Effector memory CD4-positive, alpha-beta T cell (primary cell): Measurements from ENCODE around the gene PRR22.
"Not testable (repeated sequence)": the region's sequence is repeated elsewhere in the genome, so short reads cannot be mapped to it uniquely, and the experiment has no call there.

ENCODE experiments used
- DNase-seq, 3 donors: peaks; one replicate each; pipeline ENCODE4 v3.0.0-alpha.2; 2020
- H3K27ac ChIP-seq: 2 replicates; pipeline ENCODE4 v1.7.0; 2013; ENCODE audit warnings: mild to moderate bottlenecking, low read length, moderate library complexity; ENCODE audit not compliant: insufficient read depth, poor library complexity, severe bottlenecking
- H3K27me3 ChIP-seq: replicated peaks from 2 replicates; pipeline ENCODE4 v1.7.0; 2013; ENCODE audit warnings: mild to moderate bottlenecking, low read length; ENCODE audit not compliant: insufficient read depth, control insufficient read depth, poor library complexity, severe bottlenecking
- H3K36me3 ChIP-seq: 2 replicates; pipeline ENCODE4 v1.7.0; 2013; ENCODE audit warnings: mild to moderate bottlenecking, low read length, moderate library complexity; ENCODE audit not compliant: control insufficient read depth, insufficient read depth
- H3K4me1 ChIP-seq: 2 replicates; pipeline ENCODE4 v1.7.0; 2013; ENCODE audit warnings: low read length, mild to moderate bottlenecking; ENCODE audit not compliant: control insufficient read depth, insufficient read depth, poor library complexity, severe bottlenecking
- H3K4me3 ChIP-seq: 2 replicates; pipeline ENCODE4 v1.7.0; 2013; ENCODE audit warnings: low read length, low read depth, mild to moderate bottlenecking; ENCODE audit not compliant: insufficient read depth, poor library complexity, severe bottlenecking
- H3K9me3 ChIP-seq: 2 replicates; pipeline ENCODE4 v1.7.0; 2013; ENCODE audit warnings: mild to moderate bottlenecking, low read length, moderate library complexity; ENCODE audit not compliant: control insufficient read depth

Gene PRR22

GRCh38 chr19:5782945-5783919, 1.3 kb downstream of the PRR22 start:
- no peak overlapping the region for H3K27ac ChIP-seq
- H3K4me1 ChIP-seq: no peaks in the 10 kb centered on the region
- H3K4me3 ChIP-seq: no peak overlapping the region
- no peak for DNase-seq
- H3K36me3 ChIP-seq: peaks cover 44% of the 10 kb centered on the region
- H3K27me3 ChIP-seq: no peaks in the 10 kb centered on the region
- no peaks in the 10 kb centered on the region for H3K9me3 ChIP-seq

DNA sequence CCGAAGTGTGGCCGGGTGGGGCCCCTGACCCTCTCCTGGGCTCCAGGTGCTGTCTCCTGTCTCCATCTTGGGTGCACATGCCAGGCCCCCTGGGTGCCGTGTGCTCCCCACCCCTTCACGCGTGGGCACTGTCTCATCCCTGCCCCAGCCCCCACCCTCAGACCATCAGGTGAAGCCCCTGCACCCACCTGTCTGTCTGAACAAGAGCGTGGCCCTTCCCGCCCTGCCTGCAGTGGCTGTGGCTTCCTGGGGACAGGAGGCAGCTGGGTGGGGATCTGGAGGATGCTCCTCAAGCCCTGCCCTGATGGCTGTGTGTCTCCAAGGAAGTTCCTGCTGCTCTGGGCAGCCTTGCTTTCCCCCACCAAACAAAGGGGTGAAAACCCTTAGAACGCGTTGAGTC, 2.2 kb downstream of the PRR22 start:
- no peaks in the 10 kb centered on the region for H3K27me3 ChIP-seq
- peaks cover 34% of the 10 kb centered on the region for H3K36me3 ChIP-seq
- no peaks in the 10 kb centered on the region for H3K4me1 ChIP-seq
- no peak overlapping the region for H3K4me3 ChIP-seq
- DNase-seq: no peak
- H3K27ac ChIP-seq: no peak overlapping the region
- H3K9me3 ChIP-seq: no peaks in the 10 kb centered on the region

- H3K36me3 ChIP-seq: peaks cover 20% of the 10 kb centered on the region
- not testable (repeated sequence) for H3K4me1 ChIP-seq
These were observed 3.6 kb downstream of the PRR22 start for GRCh38 chr19:5780916-5781315.

DNA sequence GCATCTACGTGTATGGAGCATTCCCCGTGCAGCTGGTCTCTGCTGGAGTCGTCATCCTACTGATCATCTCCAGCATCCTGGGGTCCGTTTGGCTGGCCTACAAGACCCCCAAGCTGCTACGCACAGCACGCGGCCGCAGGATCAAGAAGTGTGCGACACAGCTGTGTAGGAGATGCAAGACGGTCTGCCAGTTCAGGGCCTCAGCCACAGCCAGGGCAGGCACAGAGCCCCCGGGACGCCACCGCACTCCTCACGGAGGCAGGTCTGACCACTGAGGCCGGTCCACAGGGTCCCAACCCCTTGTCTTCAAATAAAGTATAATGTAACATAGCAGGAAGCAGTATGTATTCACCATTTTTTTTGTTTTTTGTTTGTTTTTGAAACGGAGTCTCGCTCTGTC, 6.1 kb downstream of the PRR22 start:
- Histone ChIP-seq H3K4me1 (no peaks in the 10 kb centered on the region), H3K9me3 (no peaks in the 10 kb centered on the region), H3K27me3 (no peaks in the 10 kb centered on the region), H3K36me3 (no peaks in the 10 kb centered on the region), H3K4me3 (no peak overlapping the region), H3K27ac (no peak overlapping the region)
- no peak for DNase-seq

More at GRCh38 chr19:5780916-5781315, 3.6 kb downstream of the PRR22 start:
- H3K27me3 ChIP-seq, H3K9me3 ChIP-seq, H3K4me3 ChIP-seq, DNase-seq, H3K27ac ChIP-seq: not testable (repeated sequence)

- no peaks in the 10 kb centered on the region for H3K4me1 ChIP-seq
- no peak for DNase-seq
- H3K27ac ChIP-seq: no peak overlapping the region
- H3K4me3 ChIP-seq: no peak overlapping the region
- no peaks in the 10 kb centered on the region for H3K36me3 ChIP-seq
- no peaks in the 10 kb centered on the region for H3K27me3 ChIP-seq
- no peaks in the 10 kb centered on the region for H3K9me3 ChIP-seq
These were observed 8.8 kb downstream of the PRR22 start for GRCh38 chr19:5775668-5776309.

DNA sequence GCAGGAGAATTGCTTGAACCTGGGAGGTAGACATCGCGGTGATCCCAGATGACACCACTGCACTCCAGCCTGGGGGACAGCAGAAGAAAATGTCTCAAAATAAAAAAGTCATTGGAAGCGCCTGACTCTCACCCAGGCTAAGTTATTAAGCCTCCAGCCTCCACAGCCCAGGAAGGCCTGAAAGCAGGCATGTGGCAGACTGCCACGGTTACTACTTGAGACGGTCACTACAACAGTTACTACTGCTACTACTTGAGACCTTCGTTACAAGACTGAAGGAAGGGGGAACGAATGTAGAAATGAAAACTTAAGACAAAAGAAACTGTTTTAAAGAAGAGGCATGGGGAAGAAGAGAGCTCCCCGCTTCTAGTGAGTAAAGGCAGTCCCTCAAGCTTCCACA, 9.6 kb downstream of the PRR22 start:
- Histone ChIP-seq H3K27ac (no peak overlapping the region), H3K27me3 (no peaks in the 10 kb centered on the region), H3K9me3 (no peaks in the 10 kb centered on the region), H3K4me3 (no peak overlapping the region), H3K36me3 (no peaks in the 10 kb centered on the region), H3K4me1 (no peaks in the 10 kb centered on the region)
- DNase-seq: no peak

DNA sequence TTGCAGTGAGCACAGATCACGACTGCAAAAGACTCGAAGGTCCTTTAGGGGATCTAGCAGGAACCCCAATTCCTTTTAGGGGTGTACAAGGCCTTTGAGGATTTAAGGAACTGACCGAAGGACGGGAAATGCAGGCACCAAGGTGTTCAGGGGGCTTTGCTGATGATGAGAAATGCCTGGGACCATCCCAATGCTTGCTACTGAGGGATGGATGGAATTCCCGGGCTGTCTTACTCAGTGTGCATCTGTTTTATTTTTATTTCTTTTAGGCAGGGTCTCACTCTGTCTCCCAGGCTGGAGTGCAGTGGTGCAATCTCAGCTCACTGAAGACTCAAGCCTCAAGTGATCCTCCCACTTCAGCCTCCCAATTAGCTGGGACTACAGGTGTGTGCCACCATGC, 11.3 kb downstream of the PRR22 start:
- Histone ChIP-seq H3K4me3 (no peak overlapping the region), H3K4me1 (no peaks in the 10 kb centered on the region), H3K36me3 (no peaks in the 10 kb centered on the region), H3K9me3 (no peaks in the 10 kb centered on the region), H3K27ac (no peak overlapping the region), H3K27me3 (no peaks in the 10 kb centered on the region)
- DNase-seq: no peak

- Histone ChIP-seq H3K9me3 (no peaks in the 10 kb centered on the region), H3K4me3 (no peak overlapping the region), H3K36me3 (no peaks in the 10 kb centered on the region), H3K27me3 (no peaks in the 10 kb centered on the region), H3K4me1 (no peaks in the 10 kb centered on the region), H3K27ac (no peak overlapping the region)
- DNase-seq: no peak
These were observed 12.1 kb downstream of the PRR22 start for GRCh38 chr19:5772416-5772815.

DNA sequence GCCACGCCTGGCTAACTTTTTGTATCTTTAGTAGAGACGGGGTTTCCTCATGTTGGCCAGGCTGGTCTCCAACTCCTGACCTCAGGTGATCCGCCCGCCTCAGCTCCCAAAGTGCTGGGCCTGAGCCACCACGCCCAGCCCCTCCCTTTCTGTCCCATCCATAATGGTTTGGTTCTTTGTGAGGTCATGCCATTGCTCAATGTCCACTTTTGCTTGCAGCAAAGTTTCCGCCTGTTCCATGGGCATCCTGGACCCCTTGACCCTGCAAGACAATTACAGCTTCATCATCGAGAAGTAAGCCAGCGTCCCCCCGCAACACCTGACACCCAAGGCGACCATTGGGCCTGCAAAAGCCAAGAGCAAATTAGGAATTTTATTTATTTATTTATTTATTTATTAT, 16.6 kb downstream of the PRR22 start:
- Histone ChIP-seq H3K4me3 (no peak overlapping the region), H3K9me3 (no peaks in the 10 kb centered on the region), H3K36me3 (no peaks in the 10 kb centered on the region), H3K27me3 (no peaks in the 10 kb centered on the region), H3K4me1 (no peaks in the 10 kb centered on the region), H3K27ac (no peak overlapping the region)
- no peak for DNase-seq

GRCh38 chr19:5765220-5765619, 19.3 kb downstream of the PRR22 start:
- Histone ChIP-seq H3K4me1 (no peaks in the 10 kb centered on the region), H3K27ac (no peak overlapping the region), H3K4me3 (no peak overlapping the region), H3K27me3 (no peaks in the 10 kb centered on the region), H3K36me3 (no peaks in the 10 kb centered on the region), H3K9me3 (no peaks in the 10 kb centered on the region)
- no peak for DNase-seq
